ENCODE measurements around the gene MMP23B.

- TF ChIP-seq CTCF (IDR thresholded peaks at IDR 0.05) (no peak), POLR2A (IDR thresholded peaks at IDR 0.05) (no peak)
Observed at GRCh38 chr1:1597275-1597930, 34.6 kb upstream of the MMP23B start.

Data from lower leg skin (tissue), 3 donors.